ENCODE measurements around the gene PTK7. TPM values are rescaled to one million over a fixed set of nuclear protein-coding genes. Genes with fewer than 3 reads are reported as not detected.

The PTK7 gene
- total and polyA plus RNA-seq, 5 donors from 2014 or later: 0.25 to 2.3 TPM; not detected in 3

DNA sequence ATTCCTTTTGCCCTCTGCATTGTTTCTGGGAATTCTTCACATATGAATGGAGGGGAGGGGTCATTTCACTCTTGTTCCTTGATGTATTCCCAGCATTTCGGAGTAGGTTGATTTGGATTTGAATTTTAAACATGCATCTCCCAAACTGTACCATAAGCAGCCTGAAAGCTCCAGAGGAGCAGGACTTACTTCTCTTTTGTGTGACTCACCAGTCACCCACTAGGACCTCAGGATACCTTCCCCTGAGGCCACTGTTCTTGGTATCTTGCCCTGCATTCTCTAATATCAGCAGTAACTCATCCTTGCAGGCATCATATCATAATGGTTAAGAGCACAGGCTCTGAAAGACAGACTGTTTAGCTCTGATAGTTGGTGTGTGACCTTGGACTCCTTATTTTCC is 17.6 kb upstream of the PTK7 start:
- H3K4me3 ChIP-seq (ENCODE audit: low read depth, low read length): peak overlapping the region; percentile 98
- Mint-ChIP-seq H3K36me3 (peaks cover 19% of the 10 kb centered on the region), H3K27me3 (peaks cover 4% of the 10 kb centered on the region), H3K9me3 (no peaks in the 10 kb centered on the region), H3K27ac (peak overlapping the region; percentile 96 to 99 (median 98)), H3K4me1 (peaks cover 7 to 64% (median 32%) of the 10 kb centered on the region in 4 donors), H3K4me3 (peak overlapping the region; percentile 95 to 99 (median 96))
- ATAC-seq (ENCODE audit: low read depth in 2 of 2) (no peak), DNase-seq (no peak)
- H3K4me1 ChIP-seq (ENCODE audit: control insufficient read depth, insufficient read depth, low read length, poor library complexity, severe bottlenecking): peaks cover 29% of the 10 kb centered on the region
- H3K27ac ChIP-seq (ENCODE audit: insufficient read depth, low read length, poor library complexity, severe bottlenecking): peak overlapping the region; percentile 84
- H3K36me3 ChIP-seq (ENCODE audit: control insufficient read depth, insufficient read depth, low read length): peaks cover 5% of the 10 kb centered on the region
- no peaks in the 10 kb centered on the region for H3K27me3 ChIP-seq (ENCODE audit: control insufficient read depth, insufficient read depth, low read length)
- no peaks in the 10 kb centered on the region for H3K9me3 ChIP-seq (ENCODE audit: control insufficient read depth in 2 of 2, low read length in 2 of 2)

DNA sequence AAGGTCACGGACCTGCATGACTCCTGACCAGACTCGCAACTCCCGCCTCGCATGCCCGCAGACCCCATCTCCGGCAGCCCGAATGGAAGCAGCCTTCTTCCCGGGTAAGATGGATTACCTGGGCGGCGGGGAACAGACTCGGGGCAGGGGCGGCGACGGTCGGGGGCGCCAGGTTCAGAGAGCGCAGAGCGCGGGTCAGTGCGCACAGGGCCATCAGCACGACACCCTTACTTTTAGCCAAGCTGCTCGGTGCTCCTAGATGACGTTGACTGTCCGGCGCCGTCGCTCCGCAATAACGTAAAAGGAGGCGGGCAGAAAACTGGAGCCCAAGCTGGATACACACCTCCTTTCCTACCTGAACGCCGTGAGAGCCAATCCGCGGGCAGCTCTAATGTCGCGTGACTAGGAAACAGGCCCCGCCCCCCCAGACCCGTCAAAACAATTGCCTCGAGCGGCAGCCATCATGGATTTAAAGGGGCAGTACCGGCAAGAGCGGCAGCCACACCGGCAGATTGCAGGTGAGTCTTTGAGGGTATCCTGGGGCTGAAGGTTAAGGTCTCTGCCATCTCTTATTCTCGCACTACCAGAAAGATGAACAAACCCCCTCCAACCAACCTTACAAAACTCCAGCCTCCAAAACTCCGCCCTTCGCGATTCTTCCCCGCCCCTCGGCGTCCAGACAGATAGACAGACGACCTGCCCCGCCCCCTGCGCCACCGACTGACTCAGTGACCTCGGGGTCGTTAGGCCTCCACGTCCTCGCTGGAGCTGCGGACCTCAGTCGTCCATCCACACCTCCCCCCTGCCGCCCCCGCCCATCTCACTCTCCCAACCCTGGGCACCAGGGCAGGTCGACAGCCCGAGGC is 16.7 kb upstream of the PTK7 start, which contains the start of the genes KLC4 and MRPL2:
Gene KLC4, plus strand, starts transcription at position 464 of the 866 bp plus-strand sequence. CDS start 1,705 bp downstream, outside the sequence.
Gene MRPL2, minus strand, starts transcription at position 267 of the 866 bp plus-strand sequence. Its CDS starts 53 bp downstream, at position 214.
- Histone ChIP-seq H3K36me3 (ENCODE audit: control insufficient read depth, insufficient read depth, low read length) (peaks cover 8% of the 10 kb centered on the region), H3K27me3 (ENCODE audit: control insufficient read depth, insufficient read depth, low read length) (no peaks in the 10 kb centered on the region), H3K9me3 (ENCODE audit: control insufficient read depth in 2 of 2, low read length in 2 of 2) (no peaks in the 10 kb centered on the region), H3K4me3 (ENCODE audit: low read depth, low read length) (peak within 1 kb of the TSS; percentile 98), H3K27ac (ENCODE audit: insufficient read depth, low read length, poor library complexity, severe bottlenecking) (peak within 1 kb of the TSS; percentile 84), H3K4me1 (ENCODE audit: control insufficient read depth, insufficient read depth, low read length, poor library complexity, severe bottlenecking) (peaks cover 22% of the 10 kb centered on the region)
- Mint-ChIP-seq H3K36me3 (peaks cover 25% of the 10 kb centered on the region), H3K9me3 (no peaks in the 10 kb centered on the region), H3K4me1 (peaks cover 7 to 57% (median 28%) of the 10 kb centered on the region in 4 donors), H3K4me3 (peak within 1 kb of the TSS; percentile 95 to 99 (median 96)), H3K27ac (peak within 1 kb of the TSS; percentile 96 to 99 (median 98)), H3K27me3 (peaks cover 4% of the 10 kb centered on the region)
- peak; percentile 96 to 97 for ATAC-seq (ENCODE audit: low read depth in 2 of 2)
- DNase-seq: peak; percentile 97 to 99 (median 97)

DNA sequence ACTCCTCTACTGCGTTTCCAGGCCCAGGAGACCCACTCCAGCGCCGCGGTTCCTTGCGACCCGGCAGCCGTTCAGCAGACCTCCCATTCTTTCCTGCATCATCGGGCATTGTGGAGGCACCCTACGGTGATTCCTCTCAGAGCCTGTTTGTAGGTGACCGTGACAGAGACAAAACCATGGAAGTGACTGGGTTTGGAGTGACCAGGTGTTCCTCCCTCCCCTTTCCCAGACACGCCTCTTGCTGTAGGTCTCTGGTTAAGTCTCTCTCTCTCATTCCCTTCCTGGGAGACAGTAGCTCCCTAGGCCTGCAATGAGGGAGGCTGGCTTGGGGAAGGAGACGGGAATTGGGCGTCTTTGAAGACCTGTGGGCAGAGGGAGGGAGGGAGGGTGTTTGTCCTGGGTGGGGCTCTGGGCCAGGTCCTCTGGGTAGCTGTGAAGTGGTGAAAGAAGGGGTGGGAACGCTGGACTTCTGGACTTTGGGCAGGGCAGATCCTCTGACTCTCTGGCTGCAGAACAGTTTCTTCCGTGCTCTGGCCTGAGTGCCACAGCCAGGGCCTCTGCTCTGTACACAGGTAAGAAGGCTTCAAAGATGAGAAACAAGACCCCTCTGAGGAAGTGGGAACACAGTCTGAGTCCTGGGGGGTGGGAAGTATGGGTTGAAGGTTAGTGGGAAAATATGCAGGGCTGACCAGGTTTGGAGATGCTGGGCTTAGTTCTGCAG is 15.9 kb upstream of the PTK7 start:
- H3K4me3 Mint-ChIP-seq: peak overlapping the region; percentile 95 to 99 (median 96)
- peaks cover 7 to 56% (median 27%) of the 10 kb centered on the region in 4 donors for H3K4me1 Mint-ChIP-seq
- H3K9me3 Mint-ChIP-seq: no peaks in the 10 kb centered on the region
- peak overlapping the region; percentile 98 for H3K4me3 ChIP-seq (ENCODE audit: low read depth, low read length)
- peaks cover 8% of the 10 kb centered on the region for H3K36me3 ChIP-seq (ENCODE audit: control insufficient read depth, insufficient read depth, low read length)
- peaks cover 22% of the 10 kb centered on the region for H3K4me1 ChIP-seq (ENCODE audit: control insufficient read depth, insufficient read depth, low read length, poor library complexity, severe bottlenecking)
- ATAC-seq (ENCODE audit: low read depth in 2 of 2) (no peak), DNase-seq (no peak)
- H3K27me3 ChIP-seq (ENCODE audit: control insufficient read depth, insufficient read depth, low read length): no peaks in the 10 kb centered on the region
- H3K36me3 Mint-ChIP-seq: peaks cover 31% of the 10 kb centered on the region
- H3K27ac ChIP-seq (ENCODE audit: insufficient read depth, low read length, poor library complexity, severe bottlenecking): peak overlapping the region; percentile 84
- no peaks in the 10 kb centered on the region for H3K9me3 ChIP-seq (ENCODE audit: control insufficient read depth in 2 of 2, low read length in 2 of 2)
- H3K27me3 Mint-ChIP-seq: peaks cover 4% of the 10 kb centered on the region
- H3K27ac Mint-ChIP-seq: peak overlapping the region; percentile 96 to 99 (median 98)

DNA sequence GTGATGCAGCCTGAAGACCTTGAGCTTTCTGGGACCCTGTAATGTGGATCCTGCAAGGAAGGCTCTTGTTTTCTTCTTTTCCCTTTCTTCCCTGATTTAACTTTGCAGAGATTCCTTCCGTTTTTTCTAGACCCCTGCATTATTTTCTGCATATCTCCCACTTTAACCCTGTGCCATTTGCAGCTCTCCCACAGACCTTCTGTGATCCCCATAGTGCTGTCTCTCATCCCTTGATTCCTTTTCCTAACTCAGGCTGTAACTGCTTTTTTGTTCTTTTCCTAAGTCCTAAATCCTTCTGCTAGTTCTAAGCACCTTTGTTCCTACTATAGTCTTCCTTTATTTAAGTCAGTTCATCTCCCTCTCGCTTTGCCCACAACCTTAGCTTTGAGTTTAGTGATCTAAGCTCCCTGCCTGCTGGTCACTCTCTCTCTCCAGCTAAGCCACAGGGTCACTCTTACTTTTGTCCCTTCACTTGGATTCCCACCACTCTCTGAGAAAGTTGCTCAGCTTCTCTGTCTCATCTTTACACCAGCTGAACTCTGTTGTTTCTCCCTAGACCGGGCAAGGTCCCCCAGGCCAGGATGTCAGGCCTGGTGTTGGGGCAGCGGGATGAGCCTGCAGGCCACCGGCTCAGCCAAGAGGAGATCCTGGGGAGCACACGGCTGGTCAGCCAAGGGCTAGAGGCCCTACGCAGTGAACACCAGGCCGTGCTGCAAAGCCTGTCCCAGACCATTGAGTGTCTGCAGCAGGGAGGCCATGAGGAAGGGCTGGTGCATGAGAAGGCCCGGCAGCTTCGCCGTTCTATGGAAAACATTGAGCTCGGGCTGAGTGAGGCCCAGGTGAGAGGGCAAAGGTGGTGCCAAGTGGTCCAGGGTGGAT is 15.1 kb upstream of the PTK7 start:
- Histone ChIP-seq H3K27me3 (ENCODE audit: control insufficient read depth, insufficient read depth, low read length) (no peaks in the 10 kb centered on the region), H3K9me3 (ENCODE audit: control insufficient read depth in 2 of 2, low read length in 2 of 2) (no peaks in the 10 kb centered on the region), H3K4me1 (ENCODE audit: control insufficient read depth, insufficient read depth, low read length, poor library complexity, severe bottlenecking) (peaks cover 22% of the 10 kb centered on the region), H3K4me3 (ENCODE audit: low read depth, low read length) (peak overlapping the region; percentile 6), H3K36me3 (ENCODE audit: control insufficient read depth, insufficient read depth, low read length) (peaks cover 9% of the 10 kb centered on the region), H3K27ac (ENCODE audit: insufficient read depth, low read length, poor library complexity, severe bottlenecking) (no peak overlapping the region)
- DNase-seq (no peak), ATAC-seq (ENCODE audit: low read depth in 2 of 2) (no peak)
- Mint-ChIP-seq H3K27ac (peak overlapping the region in 2 of 3 donors; percentile 90 to 98), H3K4me3 (peak overlapping the region; percentile 95 to 99 (median 96)), H3K36me3 (peaks cover 29% of the 10 kb centered on the region), H3K4me1 (peaks cover 7 to 49% (median 26%) of the 10 kb centered on the region in 4 donors), H3K9me3 (no peaks in the 10 kb centered on the region), H3K27me3 (peaks cover 4% of the 10 kb centered on the region)

DNA sequence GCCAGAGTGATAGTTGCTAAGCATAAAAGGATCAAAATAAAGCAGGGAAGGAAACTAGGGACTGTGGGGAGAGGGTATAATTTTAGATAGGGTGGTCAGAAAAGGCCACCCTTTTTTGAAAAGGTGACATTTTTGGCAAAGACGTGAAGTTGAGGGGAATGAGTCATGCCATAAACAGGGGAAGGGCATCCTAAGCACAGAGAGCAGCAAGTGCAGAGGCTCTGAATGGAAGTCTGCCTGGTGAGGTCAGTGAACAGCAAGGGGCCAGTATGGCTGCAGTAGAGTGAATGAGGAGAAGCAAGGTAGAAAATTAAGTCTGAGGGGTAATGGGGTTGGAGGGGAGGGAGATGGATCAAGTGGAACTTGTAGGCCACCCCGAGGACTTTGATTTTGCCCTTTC is 14.3 kb upstream of the PTK7 start:
- H3K27ac ChIP-seq (ENCODE audit: insufficient read depth, low read length, poor library complexity, severe bottlenecking): no peak overlapping the region
- DNase-seq: no peak
- H3K4me3 ChIP-seq (ENCODE audit: low read depth, low read length): no peak overlapping the region
- H3K36me3 ChIP-seq (ENCODE audit: control insufficient read depth, insufficient read depth, low read length): peaks cover 16% of the 10 kb centered on the region
- no peaks in the 10 kb centered on the region for H3K9me3 ChIP-seq (ENCODE audit: control insufficient read depth in 2 of 2, low read length in 2 of 2)
- Mint-ChIP-seq H3K27me3 (peaks cover 4% of the 10 kb centered on the region), H3K4me3 (peak overlapping the region; percentile 28 to 99 (median 95)), H3K9me3 (no peaks in the 10 kb centered on the region), H3K36me3 (peaks cover 33% of the 10 kb centered on the region), H3K4me1 (peaks cover 7 to 46% (median 25%) of the 10 kb centered on the region in 4 donors), H3K27ac (no peak overlapping the region)
- H3K27me3 ChIP-seq (ENCODE audit: control insufficient read depth, insufficient read depth, low read length): no peaks in the 10 kb centered on the region
- H3K4me1 ChIP-seq (ENCODE audit: control insufficient read depth, insufficient read depth, low read length, poor library complexity, severe bottlenecking): peaks cover 22% of the 10 kb centered on the region
- ATAC-seq (ENCODE audit: low read depth in 2 of 2): no peak

DNA sequence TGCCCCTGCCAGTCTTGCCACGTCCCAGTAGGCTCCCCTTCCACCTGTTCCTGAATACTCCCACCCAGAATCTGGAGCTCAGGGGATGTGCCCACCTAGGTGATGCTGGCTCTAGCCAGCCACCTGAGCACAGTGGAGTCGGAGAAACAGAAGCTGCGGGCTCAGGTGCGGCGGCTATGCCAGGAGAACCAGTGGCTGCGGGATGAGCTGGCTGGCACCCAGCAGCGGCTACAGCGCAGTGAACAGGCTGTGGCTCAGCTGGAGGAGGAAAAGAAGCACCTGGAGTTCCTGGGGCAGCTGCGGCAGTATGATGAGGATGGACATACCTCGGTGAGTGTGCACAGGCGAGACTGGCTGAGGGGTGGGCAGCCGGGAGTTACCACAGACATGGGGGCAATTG is 13.3 kb upstream of the PTK7 start:
- peaks cover 21% of the 10 kb centered on the region for H3K4me1 ChIP-seq (ENCODE audit: control insufficient read depth, insufficient read depth, low read length, poor library complexity, severe bottlenecking)
- Mint-ChIP-seq H3K9me3 (no peaks in the 10 kb centered on the region), H3K27me3 (peaks cover 4% of the 10 kb centered on the region), H3K4me3 (peak overlapping the region in 1 of 4 donors; percentile 44), H3K4me1 (peaks cover 7 to 42% (median 24%) of the 10 kb centered on the region in 4 donors), H3K36me3 (peaks cover 33% of the 10 kb centered on the region), H3K27ac (no peak overlapping the region)
- H3K4me3 ChIP-seq (ENCODE audit: low read depth, low read length): no peak overlapping the region
- ATAC-seq (ENCODE audit: low read depth in 2 of 2) (no peak), DNase-seq (no peak)
- no peaks in the 10 kb centered on the region for H3K9me3 ChIP-seq (ENCODE audit: control insufficient read depth in 2 of 2, low read length in 2 of 2)
- H3K36me3 ChIP-seq (ENCODE audit: control insufficient read depth, insufficient read depth, low read length): peaks cover 16% of the 10 kb centered on the region
- no peak overlapping the region for H3K27ac ChIP-seq (ENCODE audit: insufficient read depth, low read length, poor library complexity, severe bottlenecking)
- no peaks in the 10 kb centered on the region for H3K27me3 ChIP-seq (ENCODE audit: control insufficient read depth, insufficient read depth, low read length)
